HepG2 (cell line): Measurements from ENCODE around the gene GLYR1. TPM values are rescaled to one million over a fixed set of nuclear protein-coding genes. Genes with fewer than 3 reads are reported as not detected.

ENCODE experiments used
- ATAC-seq: fragments of 200-7000 bp; cut with Tn5 transposase; 3 replicates; pipeline ENCODE4 v1.9.1; 2020; ENCODE audit warnings: mild to moderate bottlenecking, moderate library complexity
- BruUV-seq: library from RNA; stranded (reverse); fragments of 400-500 nt; replicated peaks from 2 replicates; lab custom pipeline; 2021; lab: Mats Ljungman, UMichigan
- CTCF ChIA-PET: fragments of 300-600 bp; formaldehyde crosslinking; extraction: SDS; loops from one replicate; lab custom pipeline; 2021; ENCODE audit warnings: low total read pairs, inconsistent platforms, low intra/inter-chr PET ratio; lab: Yijun Ruan, JAX
- POLR2A ChIA-PET: fragments of 350-600 bp; sonication (Branson Sonifier 250); formaldehyde crosslinking; loops from one replicate; lab custom pipeline; 2020; ENCODE audit warnings: antibody characterized with exemption, inconsistent platforms; lab: Yijun Ruan, JAX
- DNase-seq: peaks from one replicate; pipeline ENCODE4 v3.0.0-alpha.2; 2015; ENCODE audit warnings: low spot score
- FAIRE-seq: peaks from 3 replicates; lab custom pipeline; 2011; peaks lifted over from hg19 to GRCh38; lab: Jason Lieb, UNC
- H2AFZ ChIP-seq: one replicate; pipeline ENCODE4 v1.6.1; 2011; ENCODE audit warnings: low read length, inconsistent platforms
- H3K27ac ChIP-seq: fragments of 300-600 bp; 3 replicates; pipeline ENCODE4 v1.8.0; 2011; ENCODE audit warnings: mixed run types, mild to moderate bottlenecking, mixed read lengths, low read length, inconsistent platforms; ENCODE audit not compliant: insufficient read depth; ENCODE audit errors: extremely low read length
- H3K27me3 ChIP-seq, 2 experiments: fragments of 200-600 bp in 1 of 2; 2 replicates in 1 of 2; 3 replicates in 1 of 2; pipeline versions ENCODE4 v1.6.0 to v1.8.0; 2011; ENCODE audit warnings: low read length in 2 of 2, mild to moderate bottlenecking in 2 of 2, moderate library complexity in 2 of 2, inconsistent platforms in 1 of 2; ENCODE audit not compliant: insufficient read depth in 2 of 2, control insufficient read depth in 1 of 2
- H3K36me3 ChIP-seq, 2 experiments: fragments of 200-600 bp in 1 of 2; replicated peaks in 1 of 2; 2 replicates in 1 of 2; 3 replicates in 1 of 2; pipeline versions ENCODE4 v1.5.1 to v1.8.0; 2011; ENCODE audit warnings: low read length in 2 of 2, inconsistent platforms in 1 of 2; ENCODE audit not compliant: insufficient read depth in 2 of 2, control insufficient read depth in 1 of 2
- H3K4me1 ChIP-seq: 2 replicates; pipeline ENCODE4 v1.5.1; 2012; ENCODE audit warnings: low read length, inconsistent platforms; ENCODE audit not compliant: insufficient read depth
- H3K4me2 ChIP-seq: 2 replicates; pipeline ENCODE4 v1.6.0; 2011; ENCODE audit warnings: low read depth, low read length, inconsistent platforms
- H3K4me3 ChIP-seq, 3 experiments: fragments of 200-600 bp in 1 of 3; sonication (generic), shearing (Covaris generic) in 1 of 3; replicated peaks in 1 of 3; 2 replicates each; pipeline ENCODE4 v1.5.1; 2011 to 2016; ENCODE audit warnings: low read length in 3 of 3, inconsistent platforms in 2 of 3, low read depth in 2 of 3, mild to moderate bottlenecking in 2 of 3, control low read depth in 1 of 3, mixed read lengths in 1 of 3; ENCODE audit not compliant: insufficient read depth in 1 of 3
- H3K79me2 ChIP-seq: one replicate; pipeline ENCODE4 v1.6.1; 2011; ENCODE audit warnings: low read length, inconsistent platforms; ENCODE audit not compliant: insufficient read depth
- H3K9ac ChIP-seq: 2 replicates; pipeline ENCODE4 v1.6.0; 2011; ENCODE audit warnings: mild to moderate bottlenecking, low read depth, low read length, inconsistent platforms; ENCODE audit not compliant: insufficient read depth
- H3K9me3 ChIP-seq: 2 replicates; pipeline ENCODE4 v1.5.1; 2012; ENCODE audit warnings: mild to moderate bottlenecking, low read length
- H4K20me1 ChIP-seq: 2 replicates; pipeline ENCODE4 v1.6.0; 2011; ENCODE audit warnings: inconsistent platforms, mild to moderate bottlenecking, low read length, moderate library complexity; ENCODE audit not compliant: insufficient read depth
- ATAD3A ChIP-seq: sonication (generic); formaldehyde crosslinking; IDR thresholded peaks from 2 replicates; pipeline ENCODE4 v1.4.0; 2020; ENCODE audit warnings: missing genetic modification reagents
- CCAR2 ChIP-seq: fragments of 200-400 bp; formaldehyde crosslinking; optimal IDR thresholded peaks from 2 replicates; pipeline ENCODE3; 2018; ENCODE audit warnings: low read depth, mild to moderate bottlenecking, low read length, moderate library complexity
- HOXA3 ChIP-seq: sonication (generic); formaldehyde crosslinking; IDR thresholded peaks from 2 replicates; pipeline ENCODE4 v1.5.0; 2020; ENCODE audit warnings: missing genetic modification reagents
- HOXD1 ChIP-seq: sonication (generic); formaldehyde crosslinking; IDR thresholded peaks from 2 replicates; pipeline ENCODE4 v1.5.0; 2020; ENCODE audit warnings: missing genetic modification reagents
- MED13 ChIP-seq: sonication (generic); formaldehyde crosslinking; IDR thresholded peaks from 2 replicates; pipeline ENCODE4 v1.5.0; 2020; ENCODE audit warnings: missing genetic modification reagents
- MYNN ChIP-seq: sonication (generic); formaldehyde crosslinking; IDR thresholded peaks from 2 replicates; pipeline ENCODE4 v1.4.0; 2020; ENCODE audit warnings: mild to moderate bottlenecking, low read depth, missing genetic modification reagents
- PTBP1 ChIP-seq: fragments of 200-400 bp; formaldehyde crosslinking; IDR thresholded peaks from 2 replicates; pipeline ENCODE4 v1.6.1; 2018; ENCODE audit warnings: low read length, low read depth; ENCODE audit not compliant: poor library complexity, severe bottlenecking
- RBAK ChIP-seq: sonication (generic); formaldehyde crosslinking; IDR thresholded peaks from 2 replicates; pipeline ENCODE4 v1.5.1; 2020; ENCODE audit warnings: mild to moderate bottlenecking, missing genetic modification reagents
- RBM22 ChIP-seq: fragments of 200-400 bp; formaldehyde crosslinking; optimal IDR thresholded peaks from 2 replicates; pipeline ENCODE3; 2017; ENCODE audit warnings: mild to moderate bottlenecking, low read length, moderate library complexity
- SALL2 ChIP-seq: sonication (generic); formaldehyde crosslinking; IDR thresholded peaks from 2 replicates; pipeline ENCODE4 v1.8.1; 2023; ENCODE audit warnings: mild to moderate bottlenecking, missing genetic modification reagents, inconsistent platforms
- ZBTB1 ChIP-seq: sonication (generic); formaldehyde crosslinking; IDR thresholded peaks from 2 replicates; pipeline ENCODE4 v1.4.0; 2020; ENCODE audit warnings: missing genetic modification reagents, borderline replicate concordance
- WGBS: methylation state at CpG from one replicate; pipeline ENCODE4 v1.1.6; 2017; ENCODE audit warnings: low lambda C conversion rate; 5-methylcytosine and 5-hydroxymethylcytosine counted together
- in situ Hi-C: cut with HindIII; loops from 2 replicates; pipeline ENCODE4 v1.10.0; 2017; ENCODE audit warnings: low pct_unique_long_range_greater_than_20kb; ENCODE audit not compliant: extremely low pct_ligation_motif_present
- intact Hi-C: fragments of 100-400 bp; cut with micrococcal nuclease; formaldehyde crosslinking; loops from one replicate; pipeline ENCODE4 v1.10.0; 2022; ENCODE audit not compliant: unreplicated experiment
- polyA plus RNA-seq, 8 experiments: library from polyadenylated mRNA; depleted of rRNA in 3 of 8; stranded (reverse) in 7 of 8; unstranded in 1 of 8; fragments of >200 nt; fragmentation: Illumina TruSeq in 4 of 8; extraction: Trizol in 4 of 8; gene quantifications; 2 replicates each; pipeline versions ENCODE4 v1.2.1 to v1.2.3, GENCODE V29; 2011 to 2016; ENCODE audit warnings: low read depth in 4 of 8, missing spikeins in 1 of 8, mixed read lengths in 1 of 8; ENCODE audit not compliant: insufficient read depth in 1 of 8
- total RNA-seq, 5 experiments: library from RNA; depleted of rRNA; stranded (reverse); fragments of >200 nt; fragmentation: Illumina TruSeq; extraction: Trizol; gene quantifications; 2 replicates each; pipeline ENCODE4 v1.2.3, GENCODE V29; 2016; ENCODE audit warnings: low read depth in 1 of 5
- TF ChIP-seq, protein P1 (sequence below): IDR thresholded peaks from 2 replicates; pipeline ENCODE4 v1.6.1; 2016; ENCODE audit warnings: mild to moderate bottlenecking, missing biosample characterization, missing genetic modification reagents
- TF ChIP-seq, protein P2 (sequence below): sonication (generic); formaldehyde crosslinking; IDR thresholded peaks from 2 replicates; pipeline ENCODE4 v1.8.0; 2022; ENCODE audit warnings: mild to moderate bottlenecking, missing genetic modification reagents, borderline replicate concordance
- TF ChIP-seq, protein P3 (sequence below): sonication (generic); formaldehyde crosslinking; IDR thresholded peaks from 2 replicates; pipeline ENCODE4 v1.4.0; 2020; ENCODE audit warnings: missing genetic modification reagents

Gene GLYR1
- total and polyA plus RNA-seq, 2 of the 13 experiments (the other 11 are each of a cell fraction or from before 2014, with no cell fraction given) = 28.3 to 48.7 TPM

DNA sequence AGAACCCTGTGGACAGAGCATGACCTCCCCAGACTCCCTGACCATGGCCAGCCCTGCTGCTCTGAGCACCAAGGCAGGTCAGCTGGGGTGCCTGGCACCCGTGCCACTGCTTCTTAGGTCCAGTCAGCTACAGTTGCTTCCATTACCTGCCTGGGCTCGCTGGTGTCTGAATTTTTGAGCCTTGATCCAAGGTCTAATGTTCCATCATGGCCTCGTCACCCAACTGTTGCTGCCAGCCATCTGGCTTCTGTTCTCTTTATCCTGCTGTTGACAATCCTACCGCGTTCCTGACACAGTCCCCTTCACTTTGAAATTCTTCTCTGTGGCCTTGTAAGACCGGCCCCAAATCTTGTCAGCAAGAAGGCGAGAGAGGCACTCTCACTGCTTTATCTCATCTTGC lies 16.7 kb downstream of the GLYR1 start:
- DNase-seq (no peak), FAIRE-seq (no peak), ATAC-seq (no peak)
- Histone ChIP-seq H3K27me3 (no peaks in the 10 kb centered on the region), H3K4me1 (no peaks in the 10 kb centered on the region), H3K27ac (no peak overlapping the region), H2AFZ (no peak overlapping the region), H3K79me2 (peaks cover 3% of the 10 kb centered on the region), H3K36me3 (peaks cover 37 to 84% of the 10 kb centered on the region in 2 experiments), H3K9me3 (no peaks in the 10 kb centered on the region), H3K9ac (no peak overlapping the region), H3K4me2 (no peak overlapping the region), H3K4me3 (no peak overlapping the region), H4K20me1 (no peaks in the 10 kb centered on the region)
- CTCF ChIA-PET = no interaction called here
- intact Hi-C loops = no loop called here
- POLR2A ChIA-PET = no interaction called here
- TF ChIP-seq, protein P1, sequence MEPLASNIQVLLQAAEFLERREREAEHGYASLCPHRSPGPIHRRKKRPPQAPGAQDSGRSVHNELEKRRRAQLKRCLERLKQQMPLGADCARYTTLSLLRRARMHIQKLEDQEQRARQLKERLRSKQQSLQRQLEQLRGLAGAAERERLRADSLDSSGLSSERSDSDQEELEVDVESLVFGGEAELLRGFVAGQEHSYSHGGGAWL = no peak
- TF ChIP-seq HOXA3 (CRISPR knock-in tag) (no peak), RBAK (CRISPR knock-in tag) (no peak), RBM22 (peak; percentile 20)
- no TSS peak for BruUV-seq
- in situ Hi-C loops = no loop called here
- 98% methylated on average over 7 of the region's 7 CpGs for WGBS

DNA sequence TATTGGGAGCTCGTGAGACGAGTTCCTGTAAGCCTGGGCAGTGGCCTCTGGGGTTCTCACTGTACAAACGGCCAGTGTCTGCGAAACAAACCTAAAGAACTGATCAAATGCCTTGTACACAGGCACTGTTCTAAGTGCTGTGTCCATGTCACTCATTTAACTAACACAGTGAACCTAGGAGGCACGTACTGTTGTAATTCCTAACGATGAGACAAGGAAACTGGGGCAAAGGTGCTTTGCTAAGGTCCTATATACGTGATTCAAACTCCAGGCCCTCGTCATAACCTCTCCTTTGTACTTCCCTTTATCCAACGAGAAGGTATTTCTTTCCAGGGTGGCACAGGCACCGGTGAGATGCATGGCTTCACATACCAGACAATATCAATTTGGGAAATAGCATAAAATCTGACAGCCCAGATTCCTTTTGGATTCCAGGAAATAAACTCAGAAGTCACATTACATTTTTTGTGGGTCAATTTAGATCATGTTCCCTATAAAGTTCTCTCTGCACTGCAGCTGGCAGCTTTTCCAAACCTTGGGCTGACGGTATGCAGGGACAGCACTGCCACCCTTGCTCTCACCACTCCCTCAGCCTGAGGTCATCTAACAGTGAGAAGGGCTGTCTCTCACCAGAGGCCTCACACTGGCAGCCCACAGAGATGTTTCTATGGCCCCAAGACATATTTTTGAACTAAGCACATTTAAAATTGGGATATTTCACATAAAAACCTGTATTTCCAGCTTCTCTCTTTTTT lies 18.3 kb downstream of the GLYR1 start:
- no peaks in the 10 kb centered on the region for H3K4me1 ChIP-seq
- DNase-seq = no peak
- peaks cover 39 to 88% of the 10 kb centered on the region in 2 experiments for H3K36me3 ChIP-seq
- no peak overlapping the region for H3K27ac ChIP-seq
- H2AFZ ChIP-seq = no peak overlapping the region
- no peak for FAIRE-seq
- no TSS peak for BruUV-seq
- CTCF ChIA-PET = no interaction called here
- H3K9ac ChIP-seq = no peak overlapping the region
- no peak overlapping the region for H3K4me2 ChIP-seq
- POLR2A ChIA-PET = no interaction called here
- WGBS = 92% methylated on average over 10 of the region's 11 CpGs
- ATAC-seq = no peak
- in situ Hi-C loops (no loop called here), intact Hi-C loops (no loop called here)
- no peaks in the 10 kb centered on the region for H3K27me3 ChIP-seq
- no peak overlapping the region for H3K4me3 ChIP-seq
- H4K20me1 ChIP-seq = no peaks in the 10 kb centered on the region
- no peaks in the 10 kb centered on the region for H3K79me2 ChIP-seq
- H3K9me3 ChIP-seq = no peaks in the 10 kb centered on the region
- TF ChIP-seq CCAR2 (no peak), HOXD1 (CRISPR knock-in tag) (no peak), SALL2 (CRISPR knock-in tag) (no peak), ZBTB1 (no peak), MED13 (no peak), MYNN (CRISPR knock-in tag) (no peak), PTBP1 (no peak), ATAD3A (no peak)
- TF ChIP-seq, protein P2, sequence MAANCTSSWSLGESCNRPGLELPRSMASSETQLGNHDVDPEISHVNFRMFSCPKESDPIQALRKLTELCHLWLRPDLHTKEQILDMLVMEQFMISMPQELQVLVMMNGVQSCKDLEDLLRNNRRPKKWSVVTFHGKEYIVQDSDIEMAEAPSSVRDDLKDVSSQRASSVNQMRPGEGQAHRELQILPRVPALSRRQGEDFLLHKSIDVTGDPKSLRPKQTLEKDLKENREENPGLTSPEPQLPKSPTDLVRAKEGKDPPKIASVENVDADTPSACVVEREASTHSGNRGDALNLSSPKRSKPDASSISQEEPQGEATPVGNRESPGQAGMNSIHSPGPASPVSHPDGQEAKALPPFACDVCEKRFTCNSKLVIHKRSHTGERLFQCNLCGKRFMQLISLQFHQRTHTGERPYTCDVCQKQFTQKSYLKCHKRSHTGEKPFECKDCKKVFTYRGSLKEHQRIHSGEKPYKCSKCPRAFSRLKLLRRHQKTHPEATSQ = no peak
- TF ChIP-seq, protein P3, sequence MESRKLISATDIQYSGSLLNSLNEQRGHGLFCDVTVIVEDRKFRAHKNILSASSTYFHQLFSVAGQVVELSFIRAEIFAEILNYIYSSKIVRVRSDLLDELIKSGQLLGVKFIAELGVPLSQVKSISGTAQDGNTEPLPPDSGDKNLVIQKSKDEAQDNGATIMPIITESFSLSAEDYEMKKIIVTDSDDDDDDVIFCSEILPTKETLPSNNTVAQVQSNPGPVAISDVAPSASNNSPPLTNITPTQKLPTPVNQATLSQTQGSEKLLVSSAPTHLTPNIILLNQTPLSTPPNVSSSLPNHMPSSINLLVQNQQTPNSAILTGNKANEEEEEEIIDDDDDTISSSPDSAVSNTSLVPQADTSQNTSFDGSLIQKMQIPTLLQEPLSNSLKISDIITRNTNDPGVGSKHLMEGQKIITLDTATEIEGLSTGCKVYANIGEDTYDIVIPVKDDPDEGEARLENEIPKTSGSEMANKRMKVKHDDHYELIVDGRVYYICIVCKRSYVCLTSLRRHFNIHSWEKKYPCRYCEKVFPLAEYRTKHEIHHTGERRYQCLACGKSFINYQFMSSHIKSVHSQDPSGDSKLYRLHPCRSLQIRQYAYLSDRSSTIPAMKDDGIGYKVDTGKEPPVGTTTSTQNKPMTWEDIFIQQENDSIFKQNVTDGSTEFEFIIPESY (CRISPR knock-in tag) = no peak
